ENCODE measurements around the gene MYL4.

DNA sequence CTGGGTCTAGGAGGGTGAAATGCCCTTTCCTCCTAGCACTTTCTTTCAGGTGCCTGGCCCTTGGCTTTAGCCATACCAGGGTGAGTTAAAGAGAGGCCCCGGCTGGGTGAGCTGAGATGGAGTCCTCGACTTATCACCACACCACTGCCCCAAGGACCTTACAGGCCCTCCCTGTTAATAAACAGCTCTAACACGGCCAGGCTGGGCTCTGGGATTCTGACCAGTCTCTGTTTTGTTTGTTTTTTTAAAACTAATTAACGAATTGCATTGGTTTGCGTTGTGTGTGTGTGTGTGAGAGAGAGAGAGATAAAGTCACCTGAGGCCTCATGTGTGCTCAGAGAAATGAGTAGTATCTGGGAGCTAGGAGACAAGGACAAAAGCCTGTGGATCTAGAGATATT lies 14.3 kb downstream of the MYL4 start:
- TF ChIP-seq EZH2 (IDR thresholded peaks at IDR 0.05; ENCODE audit: borderline replicate concordance, low read depth, low read length, poor library complexity, severe bottlenecking), result no peak
- no peak for TF ChIP-seq CTCF (conservative IDR thresholded peaks at IDR 0.05; ENCODE audit: low read depth, low read length)

Data from A673 (cell line).